Caco-2 (cell line): ENCODE data around the gene PRSS27. TPM values are rescaled to one million over a fixed set of nuclear protein-coding genes. Genes with fewer than 3 reads are reported as not detected.

Source experiments
- BruUV-seq: library from RNA; stranded (reverse); fragments of 400-500 nt; replicated peaks from 2 replicates; lab custom pipeline; 2021; lab: Mats Ljungman, UMichigan
- CTCF ChIA-PET: fragments of 300-600 bp; sonication (Branson Sonifier 250); formaldehyde crosslinking; loops from one replicate; lab custom pipeline; 2022; ENCODE audit warnings: antibody characterized with exemption; lab: Charles Lee
- POLR2A ChIA-PET: fragments of 300-600 bp; sonication (Branson Sonifier 250); formaldehyde crosslinking; loops from one replicate; lab custom pipeline; 2022; ENCODE audit warnings: antibody characterized with exemption; lab: Charles Lee
- DNase-seq, 2 experiments: peaks; one replicate each; pipeline versions ENCODE4 v3.0.0 to v3.0.0-alpha.2; 2020 to 2022
- H3K27me3 ChIP-seq: replicated peaks from 2 replicates; pipeline ENCODE4 v1.6.0; 2011; ENCODE audit warnings: low read length; ENCODE audit not compliant: control insufficient read depth, insufficient read depth
- H3K36me3 ChIP-seq: 2 replicates; pipeline ENCODE4 v1.5.1; 2011; ENCODE audit warnings: low read length; ENCODE audit not compliant: control insufficient read depth, insufficient read depth
- H3K4me1 ChIP-seq: fragments of 250-450 bp; sonication (Bioruptor Pico); 2 replicates; pipeline ENCODE4 v1.5.1; 2020; ENCODE audit warnings: mild to moderate bottlenecking
- H3K4me3 ChIP-seq: 2 replicates; pipeline ENCODE4 v1.5.1; 2011; ENCODE audit warnings: low read depth, mild to moderate bottlenecking, control low read depth, low read length
- H3K9me3 ChIP-seq: fragments of 250-450 bp; sonication (Bioruptor Pico); 2 replicates; pipeline ENCODE4 v1.5.1; 2020; ENCODE audit warnings: mild to moderate bottlenecking, moderate library complexity
- H3K27ac Mint-ChIP-seq: one replicate; pipeline ENCODE4 v1.8.0; 2022; ENCODE audit warnings: mixed read lengths; ENCODE audit not compliant: unreplicated experiment
- H3K27me3 Mint-ChIP-seq: one replicate; pipeline ENCODE4 v1.8.0; 2022; ENCODE audit warnings: mixed read lengths; ENCODE audit not compliant: insufficient read depth, unreplicated experiment
- H3K36me3 Mint-ChIP-seq: one replicate; pipeline ENCODE4 v1.8.0; 2022; ENCODE audit warnings: mild to moderate bottlenecking, mixed read lengths; ENCODE audit not compliant: insufficient read depth, unreplicated experiment
- H3K4me1 Mint-ChIP-seq: one replicate; pipeline ENCODE4 v1.8.0; 2022; ENCODE audit warnings: low read depth, mixed read lengths; ENCODE audit not compliant: unreplicated experiment
- H3K4me3 Mint-ChIP-seq: one replicate; pipeline ENCODE4 v1.8.0; 2022; ENCODE audit warnings: mild to moderate bottlenecking, moderate library complexity, mixed read lengths; ENCODE audit not compliant: unreplicated experiment
- H3K9me3 Mint-ChIP-seq: one replicate; pipeline ENCODE4 v1.8.0; 2022; ENCODE audit warnings: mixed read lengths; ENCODE audit not compliant: unreplicated experiment
- intact Hi-C: fragments of 100-400 bp; cut with micrococcal nuclease; formaldehyde crosslinking; loops from one replicate; pipeline ENCODE4 v1.10.0; 2022; ENCODE audit not compliant: unreplicated experiment
- total RNA-seq: library from RNA; stranded (reverse); gene quantifications from 2 replicates; pipeline ENCODE4 v1.2.3, GENCODE V29; 2022
- TF ChIP-seq, protein P1 (sequence below), 2 experiments: fragments of 200-600 bp in 1 of 2; IDR thresholded peaks; 1 replicate in 1 of 2; 2 replicates in 1 of 2; pipeline versions ENCODE4 v1.5.1 to v1.8.0; 2011 to 2022; ENCODE audit warnings: antibody characterized with exemption in 1 of 2, control low read depth in 1 of 2, inconsistent platforms in 1 of 2, low read depth in 1 of 2, low read length in 1 of 2, mild to moderate bottlenecking in 1 of 2, moderate library complexity in 1 of 2; ENCODE audit not compliant: insufficient read depth in 1 of 2, severe bottlenecking in 1 of 2, unreplicated experiment in 1 of 2

PRSS27 gene
- total RNA-seq, 1 experiment from 2014 or later = 1.1 TPM

DNA sequence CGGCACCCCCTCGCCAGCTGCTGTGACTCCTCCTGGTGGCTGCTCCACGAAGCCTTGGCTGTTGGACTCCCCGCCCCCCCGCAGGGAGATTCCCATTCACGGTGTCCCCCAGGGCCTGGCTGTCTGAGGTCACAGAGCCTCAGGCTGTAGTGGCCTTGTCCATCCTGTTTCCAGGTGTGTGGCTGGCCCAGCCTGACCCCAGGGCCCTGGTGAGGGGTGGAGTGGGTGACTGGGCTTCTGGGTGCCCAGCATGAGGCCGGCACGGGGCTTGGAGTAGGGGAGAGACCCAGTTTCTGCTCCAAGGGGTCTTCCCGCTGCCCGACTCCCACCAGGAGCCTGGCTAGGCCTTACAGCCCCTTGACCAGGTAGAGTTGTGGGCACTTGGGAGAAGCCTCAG is 10.4 kb downstream of the PRSS27 start:
- H3K27ac Mint-ChIP-seq = no peak overlapping the region

DNA sequence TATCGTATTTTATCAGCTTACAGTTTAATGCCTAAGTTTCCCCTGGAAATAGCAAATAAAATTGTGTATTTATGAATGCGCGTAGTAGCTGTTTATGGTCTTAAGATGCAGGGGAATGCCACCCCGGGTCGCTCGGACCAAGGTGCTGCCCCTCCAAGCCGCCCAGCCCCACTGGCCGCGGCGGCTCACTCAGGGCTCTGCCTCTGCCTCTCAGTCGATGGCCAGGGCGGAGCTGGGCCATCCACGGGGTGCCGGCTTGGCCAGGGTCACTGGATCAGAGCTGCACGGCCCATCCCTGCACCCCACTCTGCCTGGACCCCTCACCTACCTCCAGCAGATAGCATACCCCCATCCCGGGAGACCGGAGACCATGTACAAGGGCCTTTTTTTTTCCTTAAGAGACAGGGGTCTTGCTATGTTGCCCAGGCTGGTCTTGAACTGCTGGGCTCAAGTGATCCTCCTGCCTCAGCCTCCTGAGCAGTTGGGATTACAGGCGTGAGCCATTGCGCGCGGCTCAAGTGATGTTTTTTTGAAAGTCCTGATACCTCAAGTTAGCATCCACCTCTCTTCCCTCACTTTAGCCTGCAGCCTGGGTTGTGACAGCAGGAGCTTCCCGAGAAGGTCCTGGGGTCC is 11.0 kb downstream of the PRSS27 start:
- no peak overlapping the region for H3K4me3 ChIP-seq
- Mint-ChIP-seq H3K27me3 (no peaks in the 10 kb centered on the region), H3K36me3 (peaks cover 19% of the 10 kb centered on the region), H3K9me3 (no peaks in the 10 kb centered on the region), H3K27ac (no peak overlapping the region), H3K4me3 (no peak overlapping the region), H3K4me1 (no peaks in the 10 kb centered on the region)
- no peaks in the 10 kb centered on the region for H3K4me1 ChIP-seq
- H3K36me3 ChIP-seq = no peaks in the 10 kb centered on the region; the same call in 1 of the 2 replicates
- BruUV-seq = no TSS peak
- intact Hi-C loops = no loop called here
- no peak for DNase-seq
- POLR2A ChIA-PET = interaction anchor here (0.8 kb wide), 1 partner anchor 27 kb away, joined by 4 read pairs; the partner anchor contains the start of gene KCTD5
- CTCF ChIA-PET = no interaction called here
- TF ChIP-seq, protein P1, sequence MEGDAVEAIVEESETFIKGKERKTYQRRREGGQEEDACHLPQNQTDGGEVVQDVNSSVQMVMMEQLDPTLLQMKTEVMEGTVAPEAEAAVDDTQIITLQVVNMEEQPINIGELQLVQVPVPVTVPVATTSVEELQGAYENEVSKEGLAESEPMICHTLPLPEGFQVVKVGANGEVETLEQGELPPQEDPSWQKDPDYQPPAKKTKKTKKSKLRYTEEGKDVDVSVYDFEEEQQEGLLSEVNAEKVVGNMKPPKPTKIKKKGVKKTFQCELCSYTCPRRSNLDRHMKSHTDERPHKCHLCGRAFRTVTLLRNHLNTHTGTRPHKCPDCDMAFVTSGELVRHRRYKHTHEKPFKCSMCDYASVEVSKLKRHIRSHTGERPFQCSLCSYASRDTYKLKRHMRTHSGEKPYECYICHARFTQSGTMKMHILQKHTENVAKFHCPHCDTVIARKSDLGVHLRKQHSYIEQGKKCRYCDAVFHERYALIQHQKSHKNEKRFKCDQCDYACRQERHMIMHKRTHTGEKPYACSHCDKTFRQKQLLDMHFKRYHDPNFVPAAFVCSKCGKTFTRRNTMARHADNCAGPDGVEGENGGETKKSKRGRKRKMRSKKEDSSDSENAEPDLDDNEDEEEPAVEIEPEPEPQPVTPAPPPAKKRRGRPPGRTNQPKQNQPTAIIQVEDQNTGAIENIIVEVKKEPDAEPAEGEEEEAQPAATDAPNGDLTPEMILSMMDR (IDR thresholded peaks at IDR 0.05; ENCODE audit: insufficient read depth in 1 of 2, low read depth in 1 of 2, low read length in 1 of 2, severe bottlenecking in 1 of 2, unreplicated experiment in 1 of 2) = no peak
- no peaks in the 10 kb centered on the region for H3K9me3 ChIP-seq
- H3K27me3 ChIP-seq = no peaks in the 10 kb centered on the region

More for the DNA sequence above, 10.4 kb downstream of the PRSS27 start:
- TF ChIP-seq, protein P1 (IDR thresholded peaks at IDR 0.05; ENCODE audit: insufficient read depth in 1 of 2, low read depth in 1 of 2, low read length in 1 of 2, severe bottlenecking in 1 of 2, unreplicated experiment in 1 of 2) = no peak
- Histone ChIP-seq H3K9me3 (no peaks in the 10 kb centered on the region), H3K27me3 (no peaks in the 10 kb centered on the region), H3K4me3 (no peak overlapping the region), H3K36me3 (no peaks in the 10 kb centered on the region; the same call in 1 of the 2 replicates), H3K4me1 (no peaks in the 10 kb centered on the region)
- Mint-ChIP-seq H3K9me3 (no peaks in the 10 kb centered on the region), H3K36me3 (peaks cover 19% of the 10 kb centered on the region), H3K4me3 (no peak overlapping the region), H3K4me1 (no peaks in the 10 kb centered on the region), H3K27me3 (no peaks in the 10 kb centered on the region)
- BruUV-seq = no TSS peak
- ChIA-PET CTCF (no interaction called here), POLR2A (no interaction called here)
- DNase-seq = no peak
- intact Hi-C loops = no loop called here

DNA sequence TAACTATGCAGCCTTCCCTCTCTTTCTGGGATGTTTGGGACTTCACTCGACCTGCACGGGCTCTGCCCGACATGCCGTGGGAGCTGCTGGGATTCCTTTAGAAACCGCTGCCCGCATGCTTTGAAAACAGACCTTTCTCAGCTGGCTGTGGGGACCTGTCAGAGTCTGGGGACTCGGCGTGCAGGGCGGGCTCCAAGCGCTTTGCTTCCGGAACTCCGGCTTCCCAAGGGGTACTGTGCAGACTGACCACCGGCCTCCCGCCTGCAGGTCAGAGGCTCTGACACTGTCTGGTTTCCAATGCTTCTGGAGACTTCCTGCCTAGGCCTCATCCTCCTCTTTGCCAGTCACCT is 11.8 kb downstream of the PRSS27 start:
- ChIA-PET CTCF (no interaction called here), POLR2A (interaction anchor here (0.8 kb wide), 1 partner anchor 26 kb away, joined by 4 read pairs; the partner anchor contains the start of gene KCTD5)
- Mint-ChIP-seq H3K36me3 (peaks cover 14% of the 10 kb centered on the region), H3K4me1 (no peaks in the 10 kb centered on the region), H3K27me3 (no peaks in the 10 kb centered on the region), H3K4me3 (no peak overlapping the region), H3K27ac (no peak overlapping the region), H3K9me3 (no peaks in the 10 kb centered on the region)
- intact Hi-C loops = no loop called here
- BruUV-seq = no TSS peak
- TF ChIP-seq, protein P1 (IDR thresholded peaks at IDR 0.05; ENCODE audit: insufficient read depth in 1 of 2, low read depth in 1 of 2, low read length in 1 of 2, severe bottlenecking in 1 of 2, unreplicated experiment in 1 of 2) = no peak
- H3K27me3 ChIP-seq = no peaks in the 10 kb centered on the region
- no peaks in the 10 kb centered on the region; the same call in 1 of the 2 replicates for H3K36me3 ChIP-seq
- DNase-seq = no peak
- no peaks in the 10 kb centered on the region for H3K4me1 ChIP-seq
- H3K4me3 ChIP-seq = no peak overlapping the region
- no peaks in the 10 kb centered on the region for H3K9me3 ChIP-seq
